OCI-LY1 (cell line): ENCODE results near the gene INTS7.

ENCODE experiments used
- EZH2 ChIP-seq: fragments of 200-600 bp; sonication (generic), shearing (Covaris generic); IDR thresholded peaks from 2 replicates; pipeline ENCODE4 v1.8.0; 2017; ENCODE audit warnings: borderline replicate concordance, mixed run types, mild to moderate bottlenecking, antibody characterized with exemption, low read length, moderate library complexity, mixed read lengths
- TF ChIP-seq, protein P1 (sequence below): fragments of 200-600 bp; sonication (generic), shearing (Covaris generic); IDR thresholded peaks from 2 replicates; pipeline ENCODE4 v1.5.1; 2017; ENCODE audit warnings: mild to moderate bottlenecking, antibody characterized with exemption, low read length, moderate library complexity, mixed read lengths

- TF ChIP-seq, protein P1, sequence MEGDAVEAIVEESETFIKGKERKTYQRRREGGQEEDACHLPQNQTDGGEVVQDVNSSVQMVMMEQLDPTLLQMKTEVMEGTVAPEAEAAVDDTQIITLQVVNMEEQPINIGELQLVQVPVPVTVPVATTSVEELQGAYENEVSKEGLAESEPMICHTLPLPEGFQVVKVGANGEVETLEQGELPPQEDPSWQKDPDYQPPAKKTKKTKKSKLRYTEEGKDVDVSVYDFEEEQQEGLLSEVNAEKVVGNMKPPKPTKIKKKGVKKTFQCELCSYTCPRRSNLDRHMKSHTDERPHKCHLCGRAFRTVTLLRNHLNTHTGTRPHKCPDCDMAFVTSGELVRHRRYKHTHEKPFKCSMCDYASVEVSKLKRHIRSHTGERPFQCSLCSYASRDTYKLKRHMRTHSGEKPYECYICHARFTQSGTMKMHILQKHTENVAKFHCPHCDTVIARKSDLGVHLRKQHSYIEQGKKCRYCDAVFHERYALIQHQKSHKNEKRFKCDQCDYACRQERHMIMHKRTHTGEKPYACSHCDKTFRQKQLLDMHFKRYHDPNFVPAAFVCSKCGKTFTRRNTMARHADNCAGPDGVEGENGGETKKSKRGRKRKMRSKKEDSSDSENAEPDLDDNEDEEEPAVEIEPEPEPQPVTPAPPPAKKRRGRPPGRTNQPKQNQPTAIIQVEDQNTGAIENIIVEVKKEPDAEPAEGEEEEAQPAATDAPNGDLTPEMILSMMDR = no peak
- TF ChIP-seq EZH2 = no peak
Measured at GRCh38 chr1:212042436-212042835, 7.1 kb upstream of the INTS7 start.
